Ishikawa (cell line): ENCODE results near the gene SLC7A4.

ENCODE experiments used
- CEBPB ChIP-seq: IDR thresholded peaks from 2 replicates; pipeline ENCODE4 v1.6.1; 2012
- CREB1 ChIP-seq: IDR thresholded peaks from 2 replicates; pipeline ENCODE4 v1.6.1; 2012; ENCODE audit warnings: low read depth
- EGR1 ChIP-seq: IDR thresholded peaks from 2 replicates; pipeline ENCODE4 v1.6.1; 2012
- EP300 ChIP-seq: IDR thresholded peaks from 2 replicates; pipeline ENCODE4 v1.6.1; 2012; ENCODE audit warnings: borderline replicate concordance
- FOXM1 ChIP-seq: IDR thresholded peaks from 2 replicates; pipeline ENCODE4 v1.6.1; 2012; ENCODE audit warnings: low read depth, borderline replicate concordance
- MAX ChIP-seq: IDR thresholded peaks from 2 replicates; pipeline ENCODE4 v1.6.1; 2012
- NFIC ChIP-seq: IDR thresholded peaks from 2 replicates; pipeline ENCODE4 v1.6.1; 2012
- RAD21 ChIP-seq: IDR thresholded peaks from 2 replicates; pipeline ENCODE4 v1.6.1; 2012; ENCODE audit warnings: low read depth
- REST ChIP-seq: IDR thresholded peaks from 2 replicates; pipeline ENCODE4 v1.6.1; 2012; ENCODE audit warnings: low read depth, mild to moderate bottlenecking
- TAF1 ChIP-seq: IDR thresholded peaks from 2 replicates; pipeline ENCODE4 v1.6.1; 2012; ENCODE audit warnings: low read depth, mild to moderate bottlenecking
- TCF12 ChIP-seq: IDR thresholded peaks from 2 replicates; pipeline ENCODE4 v1.6.1; 2012; ENCODE audit warnings: low read depth
- TEAD4 ChIP-seq: IDR thresholded peaks from 2 replicates; pipeline ENCODE4 v1.6.1; 2012
- USF1 ChIP-seq: IDR thresholded peaks from 2 replicates; pipeline ENCODE4 v1.6.1; 2012
- YY1 ChIP-seq: IDR thresholded peaks from 2 replicates; pipeline ENCODE4 v1.6.1; 2012; ENCODE audit warnings: low read depth
- ZBTB7A ChIP-seq: IDR thresholded peaks from 2 replicates; pipeline ENCODE4 v1.6.1; 2012; ENCODE audit warnings: low read depth

The SLC7A4 gene

GRCh38 chr22:21018314-21018713 is 14.0 kb downstream of the SLC7A4 start:
- no peak for TF ChIP-seq EGR1
- no peak for TF ChIP-seq USF1
- TF ChIP-seq TAF1, result no peak
- TF ChIP-seq YY1, result no peak
- TF ChIP-seq TEAD4, result no peak
- TF ChIP-seq MAX, result no peak
- no peak for TF ChIP-seq EP300
- TF ChIP-seq TCF12, result no peak
- TF ChIP-seq RAD21, result no peak
- TF ChIP-seq REST, result no peak
- TF ChIP-seq FOXM1, result no peak
- TF ChIP-seq CEBPB, result no peak
- no peak for TF ChIP-seq CREB1
- no peak for TF ChIP-seq NFIC
- TF ChIP-seq ZBTB7A, result no peak

GRCh38 chr22:21016644-21017420 is 15.5 kb downstream of the SLC7A4 start:
- TF ChIP-seq MAX (no peak), RAD21 (no peak), EP300 (no peak), TCF12 (no peak), CEBPB (no peak), FOXM1 (no peak), YY1 (no peak), EGR1 (no peak), REST (no peak), TEAD4 (no peak), NFIC (no peak)

- TF ChIP-seq EP300, result no peak
- TF ChIP-seq CEBPB, result no peak
- TF ChIP-seq TAF1, result no peak
- no peak for TF ChIP-seq ZBTB7A
- TF ChIP-seq REST, result no peak
- TF ChIP-seq RAD21, result no peak
These were observed 16.8 kb downstream of the SLC7A4 start for GRCh38 chr22:21015466-21016006.

GRCh38 chr22:21014726-21015465 is 17.5 kb downstream of the SLC7A4 start, which contains the start of gene P2RX6:
P2RX6 (plus strand) TSS chr22:21015165; CDS start chr22:21015175, 10 bp downstream.
- TF ChIP-seq USF1 (no peak), CREB1 (no peak), EGR1 (no peak), EP300 (no peak), RAD21 (no peak), TAF1 (no peak), YY1 (no peak), TEAD4 (no peak), FOXM1 (no peak), ZBTB7A (no peak), REST (no peak), MAX (no peak)
